ENCODE data around the gene CORIN.

GRCh38 chr4:47711183-47711582 is 126.7 kb downstream of the CORIN start:
- TF ChIP-seq, protein P1, sequence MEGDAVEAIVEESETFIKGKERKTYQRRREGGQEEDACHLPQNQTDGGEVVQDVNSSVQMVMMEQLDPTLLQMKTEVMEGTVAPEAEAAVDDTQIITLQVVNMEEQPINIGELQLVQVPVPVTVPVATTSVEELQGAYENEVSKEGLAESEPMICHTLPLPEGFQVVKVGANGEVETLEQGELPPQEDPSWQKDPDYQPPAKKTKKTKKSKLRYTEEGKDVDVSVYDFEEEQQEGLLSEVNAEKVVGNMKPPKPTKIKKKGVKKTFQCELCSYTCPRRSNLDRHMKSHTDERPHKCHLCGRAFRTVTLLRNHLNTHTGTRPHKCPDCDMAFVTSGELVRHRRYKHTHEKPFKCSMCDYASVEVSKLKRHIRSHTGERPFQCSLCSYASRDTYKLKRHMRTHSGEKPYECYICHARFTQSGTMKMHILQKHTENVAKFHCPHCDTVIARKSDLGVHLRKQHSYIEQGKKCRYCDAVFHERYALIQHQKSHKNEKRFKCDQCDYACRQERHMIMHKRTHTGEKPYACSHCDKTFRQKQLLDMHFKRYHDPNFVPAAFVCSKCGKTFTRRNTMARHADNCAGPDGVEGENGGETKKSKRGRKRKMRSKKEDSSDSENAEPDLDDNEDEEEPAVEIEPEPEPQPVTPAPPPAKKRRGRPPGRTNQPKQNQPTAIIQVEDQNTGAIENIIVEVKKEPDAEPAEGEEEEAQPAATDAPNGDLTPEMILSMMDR (IDR thresholded peaks at IDR 0.05; ENCODE audit: low read depth, low read length, missing input control), result no peak
- TF ChIP-seq RAD21 (IDR thresholded peaks at IDR 0.05), result no peak
- TF ChIP-seq SP1 (IDR thresholded peaks at IDR 0.05), result no peak
- no peak for TF ChIP-seq RXRA (IDR thresholded peaks at IDR 0.05)
